SK-N-SH (cell line): ENCODE data around the gene DUSP1. TPM values are rescaled to one million over a fixed set of nuclear protein-coding genes. Genes with fewer than 3 reads are reported as not detected.
A peak's percentile ranks its signal among the peaks of the same experiment; 100 is the strongest.

ENCODE experiments used
- CHD2 ChIP-seq: fragments of 150-350 bp; IDR thresholded peaks from 2 replicates; pipeline ENCODE4 v1.6.1; 2018; ENCODE audit warnings: low read length; ENCODE audit not compliant: partially characterized antibody
- EP300 ChIP-seq, 2 experiments: IDR thresholded peaks; 2 replicates each; pipeline versions ENCODE4 v1.4.0 to v1.6.1; 2012; ENCODE audit warnings: borderline replicate concordance in 1 of 2, low read depth in 1 of 2, low read length in 1 of 2
- FOXJ3 ChIP-seq: sonication (generic); formaldehyde crosslinking; IDR thresholded peaks from 2 replicates; pipeline ENCODE4 v1.5.1; 2020; ENCODE audit warnings: mild to moderate bottlenecking, missing genetic modification reagents
- GATA2 ChIP-seq: sonication (generic); formaldehyde crosslinking; IDR thresholded peaks from 2 replicates; pipeline ENCODE4 v1.5.0; 2020; ENCODE audit warnings: mild to moderate bottlenecking, missing genetic modification reagents
- JUND ChIP-seq: IDR thresholded peaks from 2 replicates; pipeline ENCODE4 v1.4.0; 2012
- MXI1 ChIP-seq: IDR thresholded peaks from 2 replicates; pipeline ENCODE4 v1.6.1; 2012; ENCODE audit warnings: mild to moderate bottlenecking, low read depth, low read length, improper control_type of control experiment
- NRF1 ChIP-seq: IDR thresholded peaks from 2 replicates; pipeline ENCODE4 v1.6.1; 2012; ENCODE audit warnings: low read depth, mild to moderate bottlenecking, low read length
- POLR2AphosphoS5 ChIP-seq: IDR thresholded peaks from 2 replicates; pipeline ENCODE4 v1.6.1; 2012; ENCODE audit warnings: low read depth, low read length
- RAD21 ChIP-seq: IDR thresholded peaks from 2 replicates; pipeline ENCODE4 v1.6.1; 2012; ENCODE audit warnings: mild to moderate bottlenecking, low read length
- RCOR1 ChIP-seq: fragments of 150-350 bp; IDR thresholded peaks from 2 replicates; pipeline ENCODE4 v1.6.1; 2017; ENCODE audit warnings: antibody characterized with exemption, low read length
- TAF1 ChIP-seq: IDR thresholded peaks from 2 replicates; pipeline ENCODE4 v1.6.1; 2012; ENCODE audit warnings: low read depth, mild to moderate bottlenecking, low read length, moderate library complexity, borderline replicate concordance
- polyA plus RNA-seq, 3 experiments: library from polyadenylated mRNA; depleted of rRNA; stranded (reverse); fragments of >200 nt; gene quantifications; 2 replicates each; pipeline ENCODE4 v1.2.3, GENCODE V29; 2012
- TF ChIP-seq, protein P1 (sequence below): fragments of 200-600 bp; sonication (generic); IDR thresholded peaks from 2 replicates; pipeline ENCODE4 v1.6.1; 2017; ENCODE audit warnings: antibody characterized with exemption, mild to moderate bottlenecking, moderate library complexity
- TF ChIP-seq, protein P2 (sequence below): IDR thresholded peaks from 2 replicates; pipeline ENCODE4 v1.4.0; 2012; ENCODE audit warnings: low read depth, borderline replicate concordance
- TF ChIP-seq, protein P3 (sequence below): fragments of 150-350 bp; IDR thresholded peaks from 2 replicates; pipeline ENCODE4 v1.6.1; 2016; ENCODE audit warnings: mild to moderate bottlenecking, low read depth, low read length
- TF ChIP-seq, protein P4 (sequence below): IDR thresholded peaks from 2 replicates; pipeline ENCODE4 v1.4.0; 2012; ENCODE audit warnings: low read depth

Gene DUSP1
- polyA plus RNA-seq, 1 of the 3 experiments (the other 2 are of a cell fraction) = 455 TPM

DNA sequence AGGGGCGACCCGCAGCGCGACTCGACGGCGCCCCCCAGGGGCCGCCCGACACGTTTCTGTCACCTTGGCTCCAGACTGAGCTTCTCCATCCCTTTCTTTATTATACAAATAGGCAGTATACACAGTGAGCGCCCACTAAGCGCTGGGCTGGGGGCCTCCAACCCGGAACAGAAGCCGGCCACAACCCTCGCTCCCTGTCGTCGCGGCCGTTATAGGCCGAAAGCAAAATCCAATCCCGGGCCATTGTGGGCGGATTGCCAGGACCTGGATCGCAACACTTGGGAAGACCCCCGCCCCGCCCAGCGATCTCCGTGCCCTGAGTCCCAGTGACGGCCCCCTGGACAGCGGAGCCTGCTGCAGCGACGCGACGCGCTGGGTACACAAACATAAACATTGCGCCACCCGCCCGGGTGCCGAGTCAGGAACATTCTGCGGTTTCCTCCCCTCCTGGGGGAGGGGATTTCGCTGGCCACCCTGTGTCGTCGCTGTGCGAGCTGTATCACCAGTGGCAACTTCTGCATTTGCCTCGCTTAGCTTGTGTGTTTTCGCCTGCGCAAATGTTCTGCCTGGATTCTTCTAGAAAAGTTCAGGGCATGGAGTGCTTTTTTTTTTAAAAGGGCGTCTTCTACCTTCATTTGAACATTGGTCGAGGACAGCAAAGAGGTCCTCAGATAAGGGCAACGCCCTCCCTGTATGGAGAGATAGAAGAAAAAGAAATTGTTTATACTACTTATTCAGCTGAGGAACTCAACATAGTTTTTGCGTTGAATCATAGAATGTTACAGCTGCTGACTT is 1.3 kb upstream of the DUSP1 start (continued):
- TF ChIP-seq, protein P1, sequence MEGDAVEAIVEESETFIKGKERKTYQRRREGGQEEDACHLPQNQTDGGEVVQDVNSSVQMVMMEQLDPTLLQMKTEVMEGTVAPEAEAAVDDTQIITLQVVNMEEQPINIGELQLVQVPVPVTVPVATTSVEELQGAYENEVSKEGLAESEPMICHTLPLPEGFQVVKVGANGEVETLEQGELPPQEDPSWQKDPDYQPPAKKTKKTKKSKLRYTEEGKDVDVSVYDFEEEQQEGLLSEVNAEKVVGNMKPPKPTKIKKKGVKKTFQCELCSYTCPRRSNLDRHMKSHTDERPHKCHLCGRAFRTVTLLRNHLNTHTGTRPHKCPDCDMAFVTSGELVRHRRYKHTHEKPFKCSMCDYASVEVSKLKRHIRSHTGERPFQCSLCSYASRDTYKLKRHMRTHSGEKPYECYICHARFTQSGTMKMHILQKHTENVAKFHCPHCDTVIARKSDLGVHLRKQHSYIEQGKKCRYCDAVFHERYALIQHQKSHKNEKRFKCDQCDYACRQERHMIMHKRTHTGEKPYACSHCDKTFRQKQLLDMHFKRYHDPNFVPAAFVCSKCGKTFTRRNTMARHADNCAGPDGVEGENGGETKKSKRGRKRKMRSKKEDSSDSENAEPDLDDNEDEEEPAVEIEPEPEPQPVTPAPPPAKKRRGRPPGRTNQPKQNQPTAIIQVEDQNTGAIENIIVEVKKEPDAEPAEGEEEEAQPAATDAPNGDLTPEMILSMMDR = peak; percentile 91
- TF ChIP-seq TAF1 (no peak), GATA2 (CRISPR knock-in tag) (no peak), RCOR1 (peak; percentile 29; the same call in 1 of the 2 replicates), NRF1 (no peak), FOXJ3 (CRISPR knock-in tag) (no peak), POLR2AphosphoS5 (no peak), JUND (no peak; the same call in 1 of the 2 replicates), CHD2 (peak; percentile 76), RAD21 (peak; percentile 70), MXI1 (no peak; the same call in 1 of the 2 replicates), EP300 (IDR thresholded peaks at IDR 0.05; ENCODE audit: borderline replicate concordance in 1 of 2, low read depth in 1 of 2, low read length in 1 of 2) (peak; percentile 4 to 20; a peak in 1 of 4 replicates)
- TF ChIP-seq, protein P2, sequence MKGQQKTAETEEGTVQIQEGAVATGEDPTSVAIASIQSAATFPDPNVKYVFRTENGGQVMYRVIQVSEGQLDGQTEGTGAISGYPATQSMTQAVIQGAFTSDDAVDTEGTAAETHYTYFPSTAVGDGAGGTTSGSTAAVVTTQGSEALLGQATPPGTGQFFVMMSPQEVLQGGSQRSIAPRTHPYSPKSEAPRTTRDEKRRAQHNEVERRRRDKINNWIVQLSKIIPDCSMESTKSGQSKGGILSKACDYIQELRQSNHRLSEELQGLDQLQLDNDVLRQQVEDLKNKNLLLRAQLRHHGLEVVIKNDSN = no peak
- TF ChIP-seq, protein P3, sequence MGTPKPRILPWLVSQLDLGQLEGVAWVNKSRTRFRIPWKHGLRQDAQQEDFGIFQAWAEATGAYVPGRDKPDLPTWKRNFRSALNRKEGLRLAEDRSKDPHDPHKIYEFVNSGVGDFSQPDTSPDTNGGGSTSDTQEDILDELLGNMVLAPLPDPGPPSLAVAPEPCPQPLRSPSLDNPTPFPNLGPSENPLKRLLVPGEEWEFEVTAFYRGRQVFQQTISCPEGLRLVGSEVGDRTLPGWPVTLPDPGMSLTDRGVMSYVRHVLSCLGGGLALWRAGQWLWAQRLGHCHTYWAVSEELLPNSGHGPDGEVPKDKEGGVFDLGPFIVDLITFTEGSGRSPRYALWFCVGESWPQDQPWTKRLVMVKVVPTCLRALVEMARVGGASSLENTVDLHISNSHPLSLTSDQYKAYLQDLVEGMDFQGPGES = no peak
- TF ChIP-seq, protein P4, sequence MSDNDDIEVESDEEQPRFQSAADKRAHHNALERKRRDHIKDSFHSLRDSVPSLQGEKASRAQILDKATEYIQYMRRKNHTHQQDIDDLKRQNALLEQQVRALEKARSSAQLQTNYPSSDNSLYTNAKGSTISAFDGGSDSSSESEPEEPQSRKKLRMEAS = peak; percentile 84; the same call in 1 of the 2 replicates
